A673 (cell line): Measurements from ENCODE around the gene AMZ1. TPM values are rescaled to one million over a fixed set of nuclear protein-coding genes. Genes with fewer than 3 reads are reported as not detected.

Experiments
- BruUV-seq: library from RNA; stranded (reverse); fragments of 400-500 nt; replicated peaks from 2 replicates; lab custom pipeline; 2021; lab: Mats Ljungman, UMichigan
- CTCF ChIA-PET: fragments of 300-600 bp; sonication (Branson Sonifier 250); formaldehyde crosslinking; loops from one replicate; lab custom pipeline; 2022; ENCODE audit warnings: antibody characterized with exemption; lab: Charles Lee
- POLR2A ChIA-PET: fragments of 300-600 bp; sonication (Branson Sonifier 250); formaldehyde crosslinking; loops from one replicate; lab custom pipeline; 2022; ENCODE audit warnings: antibody characterized with exemption; ENCODE audit not compliant: low non-redundant PET; lab: Charles Lee
- DNase-seq: peaks from one replicate; pipeline ENCODE4 v3.0.0-alpha.2; 2015; ENCODE audit warnings: low spot score
- H3K27ac ChIP-seq: fragments of 200-600 bp; sonication (generic); 2 replicates; pipeline ENCODE4 v1.5.1; 2016; ENCODE audit warnings: mixed run types, low read depth, mild to moderate bottlenecking, mixed read lengths, antibody characterized with exemption, low read length; ENCODE audit not compliant: poor library complexity, severe bottlenecking
- H3K27me3 ChIP-seq: fragments of 200-600 bp; sonication (generic); replicated peaks from 2 replicates; pipeline ENCODE4 v1.6.1; 2017; ENCODE audit warnings: mixed run types, low read depth, mild to moderate bottlenecking, mixed read lengths, antibody characterized with exemption, low read length; ENCODE audit not compliant: insufficient read depth, poor library complexity
- H3K36me3 ChIP-seq: fragments of 200-600 bp; sonication (generic); 2 replicates; pipeline ENCODE4 v1.6.1; 2016; ENCODE audit warnings: mixed run types, mild to moderate bottlenecking, mixed read lengths, antibody characterized with exemption, low read length; ENCODE audit not compliant: insufficient read depth, poor library complexity, severe bottlenecking
- H3K4me1 ChIP-seq: fragments of 200-600 bp; sonication (generic); 2 replicates; pipeline ENCODE4 v1.6.1; 2017; ENCODE audit warnings: mixed run types, mild to moderate bottlenecking, mixed read lengths, antibody characterized with exemption, low read length; ENCODE audit not compliant: insufficient read depth, poor library complexity, severe bottlenecking
- H3K4me3 ChIP-seq: fragments of 200-600 bp; sonication (generic); 2 replicates; pipeline ENCODE4 v1.5.1; 2016; ENCODE audit warnings: low read depth, mixed run types, mild to moderate bottlenecking, mixed read lengths, low read length; ENCODE audit not compliant: poor library complexity, severe bottlenecking
- H3K9me3 ChIP-seq: fragments of 200-600 bp; sonication (generic); 2 replicates; pipeline ENCODE4 v1.6.1; 2016; ENCODE audit warnings: mixed run types, low read depth, mild to moderate bottlenecking, mixed read lengths, antibody characterized with exemption, low read length; ENCODE audit not compliant: poor library complexity, severe bottlenecking
- CTCF ChIP-seq: fragments of 300-800, 200-600 bp; sonication (generic); conservative IDR thresholded peaks from 2 replicates; pipeline ENCODE4 v1.5.1; 2017; ENCODE audit warnings: low read depth, mild to moderate bottlenecking, antibody characterized with exemption, low read length, moderate library complexity, mixed read lengths
- EZH2 ChIP-seq: fragments of 200-600 bp; sonication (generic); IDR thresholded peaks from 2 replicates; pipeline ENCODE4 v1.6.1; 2017; ENCODE audit warnings: borderline replicate concordance, low read depth, mild to moderate bottlenecking, mixed read lengths, antibody characterized with exemption, low read length; ENCODE audit not compliant: poor library complexity, severe bottlenecking
- intact Hi-C: fragments of 100-400 bp; cut with micrococcal nuclease; formaldehyde crosslinking; loops from one replicate; pipeline ENCODE4 v1.10.0; 2022; ENCODE audit not compliant: unreplicated experiment
- total RNA-seq: library from RNA; stranded (reverse); gene quantifications from 2 replicates; pipeline ENCODE4 v1.2.3, GENCODE V29; 2021

AMZ1 gene
- total RNA-seq, 1 experiment from 2014 or later, result not detected

DNA sequence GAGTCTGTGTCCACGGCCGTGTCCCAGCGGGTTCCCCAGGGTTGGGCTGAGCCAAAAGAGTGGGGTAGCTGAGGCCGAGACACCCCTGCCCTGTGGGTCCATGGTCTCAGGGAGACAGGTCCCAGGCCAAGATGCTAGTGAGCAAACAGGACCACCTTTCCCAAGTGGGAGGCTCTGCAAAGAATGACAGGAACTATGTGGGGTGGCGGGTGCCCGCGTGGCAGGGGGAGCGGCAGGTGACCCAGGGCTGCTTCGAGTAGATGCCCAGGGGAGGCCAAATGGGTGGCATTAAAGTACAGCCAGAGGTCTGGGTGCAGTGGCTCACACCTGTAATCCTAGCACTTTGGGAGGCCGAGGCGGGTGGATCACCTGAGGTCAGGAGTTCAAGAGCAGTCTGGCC, 38.0 kb upstream of the AMZ1 start:
- TF ChIP-seq CTCF, result no peak
- H3K4me1 ChIP-seq, result peaks cover 3% of the 10 kb centered on the region
- BruUV-seq, result no TSS peak
- POLR2A ChIA-PET, result no interaction called here
- H3K27ac ChIP-seq, result no peak overlapping the region
- intact Hi-C loops, result no loop called here
- H3K9me3 ChIP-seq, result no peaks in the 10 kb centered on the region
- peaks cover 38% of the 10 kb centered on the region for H3K36me3 ChIP-seq
- CTCF ChIA-PET, result no interaction called here
- no peaks in the 10 kb centered on the region for H3K27me3 ChIP-seq
- DNase-seq, result no peak
- no peak overlapping the region for H3K4me3 ChIP-seq

DNA sequence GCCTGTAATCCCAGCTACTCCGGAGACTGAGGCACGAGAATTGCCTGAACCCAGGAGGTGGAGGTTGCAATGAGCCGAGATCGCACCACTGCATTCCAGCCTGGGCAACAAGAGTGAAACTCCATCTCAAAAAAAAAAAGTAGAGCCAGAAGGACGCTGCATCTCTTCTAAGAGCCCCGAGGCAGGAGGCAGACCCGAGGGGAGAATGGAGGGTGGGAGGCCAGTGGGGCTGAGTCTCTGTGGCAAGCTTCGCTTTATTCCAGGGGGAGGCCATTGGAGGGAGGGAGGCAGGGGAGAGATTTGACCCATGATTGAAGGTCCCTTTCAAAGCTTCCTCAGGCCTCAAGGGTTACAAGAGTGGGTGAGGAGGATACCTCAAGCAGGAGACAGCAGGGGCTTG, 37.6 kb upstream of the AMZ1 start:
- no peak for TF ChIP-seq CTCF
- TF ChIP-seq EZH2, result no peak
- no peak for DNase-seq
- Histone ChIP-seq H3K27ac (no peak overlapping the region), H3K36me3 (peaks cover 40% of the 10 kb centered on the region), H3K4me1 (no peaks in the 10 kb centered on the region), H3K4me3 (no peak overlapping the region), H3K9me3 (no peaks in the 10 kb centered on the region), H3K27me3 (no peaks in the 10 kb centered on the region)
- intact Hi-C loops, result no loop called here
- no TSS peak for BruUV-seq
- POLR2A ChIA-PET, result no interaction called here
- CTCF ChIA-PET, result no interaction called here

- H3K9me3 ChIP-seq, result no peaks in the 10 kb centered on the region
- H3K27ac ChIP-seq, result no peak overlapping the region
- DNase-seq, result peak; percentile 43
- BruUV-seq, result no TSS peak
- intact Hi-C loops, result no loop called here
- peaks cover 45% of the 10 kb centered on the region for H3K36me3 ChIP-seq
- POLR2A ChIA-PET, result interaction anchor here (0.6 kb wide), 1 partner anchor 158 kb away, joined by 3 read pairs; no protein-coding TSS in a partner anchor
- CTCF ChIA-PET, result no interaction called here
- peak; percentile 41 for TF ChIP-seq CTCF
- no peak for TF ChIP-seq EZH2
- no peaks in the 10 kb centered on the region for H3K27me3 ChIP-seq
- no peak overlapping the region for H3K4me3 ChIP-seq
- H3K4me1 ChIP-seq, result no peaks in the 10 kb centered on the region
These were observed 36.7 kb upstream of the AMZ1 start for GRCh38 chr7:2651336-2651735.
